Natural killer cell (primary cell): ENCODE measurements around the gene OIP5. TPM values are rescaled to one million over a fixed set of nuclear protein-coding genes. Genes with fewer than 3 reads are reported as not detected.
"Not testable (repeated sequence)": the region's sequence is repeated elsewhere in the genome, so short reads cannot be mapped to it uniquely, and the experiment has no call there.

Experiments
- ATAC-seq, 3 donors: fragments of 150-1000 bp in 2 of 3; fragments of 200-7000 bp in 1 of 3; cut with Tn5 transposase; 1 replicate in 1 of 3; 2 replicates in 2 of 3; pipeline ENCODE4 v1.10.0; 2021; ENCODE audit warnings: mild to moderate bottlenecking in 2 of 3, moderate library complexity in 2 of 3
- DNase-seq, 2 donors: peaks; one replicate each; pipeline versions ENCODE4 v3.0.0 to v3.0.0-alpha.2; 2013 to 2021; ENCODE audit warnings: mixed read lengths in 1 of 2
- H3K27ac ChIP-seq: one replicate; pipeline ENCODE4 v1.5.1; 2013; ENCODE audit warnings: mild to moderate bottlenecking, low read length
- H3K27me3 ChIP-seq: one replicate; pipeline ENCODE4 v1.6.1; 2013; ENCODE audit warnings: low read length; ENCODE audit not compliant: control insufficient read depth, insufficient read depth
- H3K36me3 ChIP-seq: one replicate; pipeline ENCODE4 v1.6.1; 2013; ENCODE audit warnings: low read length; ENCODE audit not compliant: control insufficient read depth, insufficient read depth
- H3K4me1 ChIP-seq: one replicate; pipeline ENCODE4 v1.6.1; 2013; ENCODE audit warnings: low read length; ENCODE audit not compliant: control insufficient read depth, insufficient read depth
- H3K4me3 ChIP-seq: one replicate; pipeline ENCODE4 v1.5.1; 2013; ENCODE audit warnings: low read length
- H3K9me3 ChIP-seq: one replicate; pipeline ENCODE4 v1.6.1; 2013; ENCODE audit warnings: low read length; ENCODE audit not compliant: control insufficient read depth, insufficient read depth
- H3K27ac Mint-ChIP-seq, 2 donors: one replicate each; pipeline ENCODE4 v1.8.0; 2022; ENCODE audit warnings: mild to moderate bottlenecking in 2 of 2, mixed read lengths in 2 of 2, moderate library complexity in 1 of 2
- H3K27me3 Mint-ChIP-seq, 2 donors: one replicate each; pipeline ENCODE4 v1.8.0; 2022; ENCODE audit warnings: low read depth in 2 of 2, mixed read lengths in 2 of 2
- H3K36me3 Mint-ChIP-seq: one replicate; pipeline ENCODE4 v1.8.0; 2022; ENCODE audit warnings: mixed read lengths
- H3K4me1 Mint-ChIP-seq, 2 donors: one replicate each; pipeline ENCODE4 v1.8.0; 2022; ENCODE audit warnings: mixed read lengths in 2 of 2
- H3K4me3 Mint-ChIP-seq: one replicate; pipeline ENCODE4 v1.8.0; 2022; ENCODE audit warnings: mild to moderate bottlenecking, moderate library complexity, mixed read lengths
- H3K9me3 Mint-ChIP-seq, 2 donors: one replicate each; pipeline ENCODE4 v1.8.0; 2022; ENCODE audit warnings: mixed read lengths in 2 of 2
- CTCF ChIP-seq: fragments of 200-600 bp; IDR thresholded peaks from one replicate; pipeline ENCODE4 v1.8.0; 2022; ENCODE audit warnings: antibody characterized with exemption
- WGBS: methylation state at CpG from one replicate; pipeline ENCODE4 v1.1.7; 2013; ENCODE audit warnings: missing lambda C conversion rate; ENCODE audit not compliant: insufficient coverage; 5-methylcytosine and 5-hydroxymethylcytosine counted together
- intact Hi-C: fragments of 100-400 bp; cut with micrococcal nuclease; formaldehyde crosslinking; loops from one replicate; pipeline ENCODE4 v1.14.2; 2022
- total RNA-seq, 4 donors: library from RNA; stranded (reverse); fragments of 120-200 nt in 1 of 4; gene quantifications; one replicate each; pipeline versions ENCODE4 v1.2.3 to v1.2.4, GENCODE V29; 2013 to 2022

Gene OIP5
- total RNA-seq, 3 donors from 2014 or later (not counting 1 experiment from before 2014, with no cell fraction given) = 0.29 to 0.64 TPM; not detected in 1

- WGBS = 51% methylated on average over 7 of the region's 7 CpGs
Observed at GRCh38 chr15:41285285-41285684, 47.1 kb downstream of the OIP5 start.

GRCh38 chr15:41284427-41285177 lies 47.8 kb downstream of the OIP5 start:
- Histone ChIP-seq H3K36me3 (peaks cover 30% of the 10 kb centered on the region), H3K9me3 (no peaks in the 10 kb centered on the region), H3K27ac (peak overlapping the region; percentile 86), H3K27me3 (no peaks in the 10 kb centered on the region), H3K4me1 (peaks cover 20% of the 10 kb centered on the region), H3K4me3 (peak overlapping the region; percentile 69)
- H3K4me1 Mint-ChIP-seq = peaks cover 38 to 41% of the 10 kb centered on the region in 2 donors
- intact Hi-C loops = loop anchor here (5.0 to 10.0 kb wide), 2 partner anchors 167 to 720 kb away; partner anchors contain the start of genes CCDC32, INO80 and RPUSD2
- no peak for TF ChIP-seq CTCF
- H3K4me3 Mint-ChIP-seq = peak overlapping the region; percentile 94
- under 1% methylated on average over 20 of the region's 20 CpGs for WGBS
- no peaks in the 10 kb centered on the region for H3K36me3 Mint-ChIP-seq
- peak in 1 of 2 donors; percentile 42 for DNase-seq
- no peaks in the 10 kb centered on the region for H3K27me3 Mint-ChIP-seq
- no peaks in the 10 kb centered on the region for H3K9me3 Mint-ChIP-seq
- H3K27ac Mint-ChIP-seq = peak overlapping the region; percentile 96 to 99
- no peak for ATAC-seq

More at GRCh38 chr15:41285285-41285684, 47.1 kb downstream of the OIP5 start:
- Mint-ChIP-seq H3K4me3 (peak overlapping the region; percentile 94), H3K36me3 (no peaks in the 10 kb centered on the region), H3K27me3 (no peaks in the 10 kb centered on the region), H3K4me1 (peaks cover 38 to 41% of the 10 kb centered on the region in 2 donors), H3K27ac (peak overlapping the region; percentile 96 to 99), H3K9me3 (no peaks in the 10 kb centered on the region)
- no peaks in the 10 kb centered on the region for H3K27me3 ChIP-seq
- intact Hi-C loops = loop anchor here (10.0 kb wide), 1 partner anchor 720 kb away; the partner anchor contains the start of genes CCDC32 and RPUSD2
- peaks cover 20% of the 10 kb centered on the region for H3K4me1 ChIP-seq
- peaks cover 30% of the 10 kb centered on the region for H3K36me3 ChIP-seq
- H3K9me3 ChIP-seq = no peaks in the 10 kb centered on the region
- no peak for TF ChIP-seq CTCF
- H3K4me3 ChIP-seq = no peak overlapping the region
- DNase-seq = no peak
- no peak overlapping the region for H3K27ac ChIP-seq
- ATAC-seq = no peak

- Histone ChIP-seq H3K27ac (peak overlapping the region; percentile 86), H3K9me3 (no peaks in the 10 kb centered on the region), H3K36me3 (peaks cover 32% of the 10 kb centered on the region), H3K4me1 (peaks cover 20% of the 10 kb centered on the region), H3K4me3 (peak overlapping the region; percentile 69), H3K27me3 (no peaks in the 10 kb centered on the region)
- no peak for TF ChIP-seq CTCF
- peaks cover 37 to 40% of the 10 kb centered on the region in 2 donors for H3K4me1 Mint-ChIP-seq
- DNase-seq = peak; percentile 98 to 99
- no peaks in the 10 kb centered on the region for H3K27me3 Mint-ChIP-seq
- no peaks in the 10 kb centered on the region for H3K36me3 Mint-ChIP-seq
- H3K27ac Mint-ChIP-seq = peak overlapping the region; percentile 96 to 99
- ATAC-seq = peak; percentile 93 to 98 (median 94)
- WGBS = under 1% methylated on average over 61 of the region's 61 CpGs
- H3K4me3 Mint-ChIP-seq = peak overlapping the region; percentile 94
- H3K9me3 Mint-ChIP-seq = no peaks in the 10 kb centered on the region
- intact Hi-C loops = loop anchor here (1.0 to 10.0 kb wide), 4 partner anchors 48 to 719 kb away; partner anchors contain the start of genes CCDC32, CHP1, INO80 and NUSAP1
Observed at GRCh38 chr15:41283653-41284426, 48.6 kb downstream of the OIP5 start.

- Mint-ChIP-seq H3K4me3 (peak overlapping the region; percentile 94), H3K4me1 (peaks cover 30 to 36% of the 10 kb centered on the region in 2 donors)
- 63% methylated on average over 19 of the region's 19 CpGs for WGBS
Observed at GRCh38 chr15:41282980-41283652, 49.3 kb downstream of the OIP5 start.

GRCh38 chr15:41282436-41282835 lies 50.0 kb downstream of the OIP5 start:
- not testable (repeated sequence) for ATAC-seq, H3K27ac ChIP-seq, H3K27me3 Mint-ChIP-seq, H3K9me3 Mint-ChIP-seq, H3K9me3 ChIP-seq, H3K27me3 ChIP-seq, H3K4me3 ChIP-seq, DNase-seq, H3K36me3 Mint-ChIP-seq
- Mint-ChIP-seq H3K4me3 (peak overlapping the region; percentile 94), H3K27ac (peak overlapping the region; percentile 96 to 99), H3K4me1 (peaks cover 30 to 34% of the 10 kb centered on the region in 2 donors)
- peaks cover 20% of the 10 kb centered on the region for H3K4me1 ChIP-seq
- intact Hi-C loops = loop anchor here (5.0 to 10.0 kb wide), 2 partner anchors 165 to 718 kb away; partner anchors contain the start of genes CCDC32, INO80 and RPUSD2
- 98% methylated on average over 9 of the region's 10 CpGs for WGBS
- H3K36me3 ChIP-seq = peaks cover 22% of the 10 kb centered on the region

More at GRCh38 chr15:41282980-41283652, 49.3 kb downstream of the OIP5 start:
- H3K9me3 Mint-ChIP-seq, H3K36me3 Mint-ChIP-seq, H3K27me3 ChIP-seq, H3K9me3 ChIP-seq, ATAC-seq, H3K27me3 Mint-ChIP-seq: not testable (repeated sequence)
- peak overlapping the region; percentile 96 to 99 for H3K27ac Mint-ChIP-seq
- H3K4me3 ChIP-seq = peak overlapping the region; percentile 69
- H3K36me3 ChIP-seq = peaks cover 24% of the 10 kb centered on the region
- H3K27ac ChIP-seq = peak overlapping the region; percentile 86
- H3K4me1 ChIP-seq = peaks cover 20% of the 10 kb centered on the region
- intact Hi-C loops = loop anchor here (1.0 to 10.0 kb wide), 4 partner anchors 49 to 718 kb away; partner anchors contain the start of genes CCDC32, CHP1, INO80 and NUSAP1
- DNase-seq = peak; percentile 15 to 19
